Suppressor macrophage treated with lipopolysaccharide for 4 hours (primary cell): ENCODE results near the gene AKR1B1.

Experiments
- DNase-seq: peaks from one replicate; pipeline ENCODE4 v3.0.0-alpha.2; 2020

Gene AKR1B1

GRCh38 chr7:134468475-134468874 lies 9.6 kb upstream of the AKR1B1 start:
- DNase-seq: no peak

DNA sequence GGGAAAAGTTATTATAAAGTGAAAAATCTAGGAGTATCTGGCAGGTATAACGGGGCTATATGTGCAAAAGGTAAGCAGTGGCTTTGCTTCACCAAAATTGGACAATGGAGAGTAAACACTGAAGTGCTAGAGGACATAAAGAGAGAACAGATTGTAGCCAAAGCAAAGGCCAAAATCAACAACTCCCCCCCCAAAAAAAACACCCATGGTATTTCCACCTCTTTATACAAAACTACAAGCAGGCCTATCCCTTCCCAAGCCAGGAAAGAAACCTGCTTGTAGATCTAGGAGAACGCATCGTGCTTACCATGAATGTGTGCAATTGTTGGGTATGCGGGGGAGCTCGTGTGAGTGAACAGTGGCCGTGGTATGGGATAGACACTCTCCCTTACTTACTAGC lies 9.2 kb upstream of the AKR1B1 start:
- no peak for DNase-seq

DNA sequence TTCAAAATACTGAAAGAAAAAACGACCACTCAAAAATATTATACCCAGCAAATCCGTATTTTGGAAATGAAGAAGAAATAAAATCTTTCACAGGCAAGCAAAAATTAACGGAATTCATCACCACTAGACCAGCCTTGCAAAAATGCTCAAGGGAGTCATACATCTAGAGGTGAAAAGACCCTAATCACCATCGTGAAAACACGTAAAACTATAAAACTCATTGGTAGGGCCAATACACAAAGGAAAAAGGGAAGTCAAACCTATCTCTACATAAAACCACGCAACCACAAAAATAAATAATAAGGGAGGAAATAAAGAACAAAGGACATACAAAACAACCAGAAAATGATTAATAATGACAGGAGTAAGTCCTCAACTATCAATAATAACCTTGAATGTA lies 6.6 kb upstream of the AKR1B1 start:
- DNase-seq: no peak

- no peak for DNase-seq
These were observed 5.6 kb upstream of the AKR1B1 start for GRCh38 chr7:134464496-134464895.

- no peak for DNase-seq
These were observed 4.9 kb upstream of the AKR1B1 start for GRCh38 chr7:134463751-134464150.

DNA sequence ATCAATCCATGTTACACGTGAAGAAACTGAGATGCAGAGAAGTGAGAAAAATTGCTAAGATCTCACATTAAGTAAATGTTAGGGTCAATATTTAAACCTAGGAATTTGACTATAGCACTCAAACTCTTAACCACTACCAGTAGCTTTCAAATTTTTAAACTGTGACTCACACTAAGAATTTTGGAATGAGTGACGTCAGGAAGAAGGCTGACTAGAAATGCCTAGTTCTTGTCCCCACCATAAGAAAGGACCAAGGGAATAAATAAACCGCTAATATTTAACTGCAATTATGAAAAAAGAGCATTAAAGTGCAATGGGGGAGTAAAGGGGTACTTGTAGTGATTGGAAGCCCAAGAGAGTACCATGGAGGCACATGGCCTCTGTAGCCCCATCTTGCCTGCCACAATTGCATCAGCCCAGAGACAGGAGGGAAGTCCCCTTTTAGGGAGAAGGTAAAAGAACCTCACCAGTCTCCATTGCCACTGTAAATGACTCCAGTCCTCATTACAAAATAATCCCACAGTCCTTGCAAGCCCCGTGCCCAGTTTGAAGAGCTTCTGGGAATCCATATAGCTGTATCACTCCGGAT lies 3.5 kb upstream of the AKR1B1 start:
- DNase-seq: no peak

GRCh38 chr7:134461916-134462315 lies 3.0 kb upstream of the AKR1B1 start:
- no peak for DNase-seq

- peak; percentile 53 for DNase-seq
These were observed 1.1 kb upstream of the AKR1B1 start for GRCh38 chr7:134459981-134460380.

DNA sequence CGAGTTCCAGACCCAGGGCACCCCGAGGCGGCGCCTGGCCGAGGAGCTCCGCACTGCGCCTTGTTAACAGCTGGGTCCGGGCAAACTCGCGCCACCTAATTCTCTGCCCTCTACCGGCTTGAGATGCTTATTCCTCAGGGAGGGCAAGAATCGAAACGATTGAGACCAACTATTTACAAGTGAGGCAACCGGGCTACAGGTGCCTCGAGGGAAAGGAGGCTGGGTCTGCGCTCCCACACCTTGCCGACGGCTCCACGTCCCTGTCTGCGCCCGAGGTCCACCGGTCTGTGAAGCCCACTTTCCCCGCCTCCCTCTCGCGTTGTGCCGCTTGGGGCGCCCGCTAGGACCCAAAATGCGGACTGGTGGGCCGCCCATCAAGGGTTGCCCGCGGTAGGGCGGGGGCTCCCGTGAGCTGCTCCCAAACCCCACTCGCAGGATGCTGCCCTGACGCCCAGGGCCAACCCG lies 527 bp downstream of the AKR1B1 start:
- peak; percentile 35 for DNase-seq

DNA sequence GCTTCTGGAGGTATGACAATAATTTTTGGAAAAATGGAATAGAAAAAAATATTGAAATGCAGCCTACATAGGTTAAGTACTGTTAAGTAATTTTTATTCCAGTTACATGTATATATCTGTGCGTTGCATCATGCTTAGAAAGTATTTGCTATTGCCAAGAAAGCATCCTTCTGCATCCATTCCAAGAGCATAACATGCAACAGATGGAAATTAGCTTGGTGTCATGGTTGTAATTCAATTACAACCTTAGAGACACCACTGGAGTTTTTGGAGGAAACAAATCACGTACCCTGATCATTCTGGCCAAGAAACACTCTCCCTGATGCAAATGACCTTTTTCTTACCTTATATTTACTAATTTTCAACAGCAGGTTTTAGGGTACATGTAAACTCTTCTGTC lies 1.7 kb downstream of the AKR1B1 start:
- DNase-seq: no peak

- peak; percentile 58 for DNase-seq
These were observed 4.6 kb downstream of the AKR1B1 start for GRCh38 chr7:134454277-134454676.

DNA sequence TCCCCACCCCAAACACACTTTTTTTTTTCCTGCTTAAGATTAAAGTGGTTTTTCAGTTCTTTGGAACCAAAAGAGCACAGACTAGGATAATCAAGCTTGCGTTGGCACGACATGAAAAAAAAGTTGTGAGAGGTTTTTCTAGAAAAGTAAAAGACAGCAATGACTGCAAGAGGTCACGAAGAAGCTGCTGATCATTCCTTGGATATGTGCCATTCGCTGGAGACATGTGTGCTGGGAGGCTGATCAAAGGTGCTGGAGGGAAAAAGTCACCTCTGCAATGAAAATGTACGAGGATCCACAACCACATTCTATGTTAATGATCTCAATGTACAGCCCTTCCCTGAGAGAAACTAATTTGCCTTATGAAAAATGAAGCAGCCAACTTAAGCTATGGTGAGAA lies 5.4 kb downstream of the AKR1B1 start:
- DNase-seq: no peak

- no peak for DNase-seq
These were observed 5.9 kb downstream of the AKR1B1 start for GRCh38 chr7:134452991-134453473.

- no peak for DNase-seq
These were observed 6.5 kb downstream of the AKR1B1 start for GRCh38 chr7:134452419-134452838.

- DNase-seq: no peak
These were observed 7.2 kb downstream of the AKR1B1 start for GRCh38 chr7:134451656-134452055.

- no peak for DNase-seq
These were observed 8.5 kb downstream of the AKR1B1 start for GRCh38 chr7:134450294-134451000.

GRCh38 chr7:134449680-134450079 lies 9.2 kb downstream of the AKR1B1 start:
- no peak for DNase-seq

GRCh38 chr7:134448356-134449229 lies 10.3 kb downstream of the AKR1B1 start:
- no peak for DNase-seq

DNA sequence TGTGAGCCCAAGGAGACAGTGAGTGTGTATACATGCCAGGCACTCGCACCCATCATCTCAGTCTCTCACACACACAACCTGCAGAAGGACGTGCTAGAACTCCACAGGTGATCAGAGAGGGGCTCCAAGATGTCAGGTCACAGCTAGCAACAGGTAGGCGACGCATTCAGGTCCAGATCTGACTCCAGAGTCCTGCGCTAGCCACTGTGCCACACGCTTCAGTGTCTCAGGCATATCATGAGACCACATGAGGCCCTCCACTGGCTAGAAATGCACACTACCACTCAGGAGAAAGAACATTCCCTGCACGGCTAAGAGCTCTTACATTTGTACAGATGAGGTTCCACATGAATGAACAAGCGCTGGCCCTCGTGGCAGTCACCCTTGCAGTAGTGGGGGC lies 11.5 kb downstream of the AKR1B1 start:
- no peak for DNase-seq

GRCh38 chr7:134446923-134447322 lies 12.0 kb downstream of the AKR1B1 start:
- DNase-seq: no peak

GRCh38 chr7:134446446-134446845 lies 12.5 kb downstream of the AKR1B1 start:
- no peak for DNase-seq

- DNase-seq: no peak
These were observed 14.0 kb downstream of the AKR1B1 start for GRCh38 chr7:134444961-134445315.

DNA sequence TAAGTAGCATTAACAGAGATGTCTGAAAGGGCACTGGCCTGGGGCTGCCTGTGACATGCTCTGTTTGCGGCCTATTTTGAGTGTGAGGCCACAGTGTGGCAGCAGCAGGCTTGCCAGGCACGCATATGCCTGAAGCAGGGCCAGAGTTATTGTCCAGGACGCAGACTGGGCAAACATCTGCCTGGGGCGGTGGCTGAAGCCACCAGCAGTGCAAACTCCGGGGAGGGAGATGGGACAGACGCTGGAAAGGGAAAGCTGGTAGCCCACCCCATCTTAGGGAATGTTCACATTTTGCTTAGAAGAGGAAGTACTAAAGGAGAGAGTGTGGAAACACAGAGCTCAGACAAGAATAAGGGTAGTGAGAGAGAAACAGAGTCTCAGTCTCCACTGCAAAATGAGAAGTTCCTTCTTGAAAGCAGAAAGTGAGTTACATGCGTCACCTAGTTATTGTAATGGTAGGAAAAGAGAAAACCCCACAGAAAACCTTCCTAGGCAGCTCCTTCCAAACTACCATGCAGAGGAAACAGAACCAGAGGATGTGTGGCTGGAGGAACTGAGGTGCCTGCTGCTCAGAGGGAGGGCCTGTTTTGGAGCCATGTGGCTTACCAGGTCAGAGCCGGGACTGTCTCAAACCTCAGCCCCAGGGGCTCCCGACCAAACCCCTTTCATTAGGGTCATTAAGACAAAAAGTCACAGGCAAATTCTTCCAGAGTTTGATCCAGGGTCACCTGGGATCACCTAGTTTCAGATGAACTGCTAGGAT lies 14.5 kb downstream of the AKR1B1 start:
- DNase-seq: peak; percentile 63
